ENCODE data around the gene ADCK1.
"Not testable (repeated sequence)": the region's sequence is repeated elsewhere in the genome, so short reads cannot be mapped to it uniquely, and the experiment has no call there.

DNA sequence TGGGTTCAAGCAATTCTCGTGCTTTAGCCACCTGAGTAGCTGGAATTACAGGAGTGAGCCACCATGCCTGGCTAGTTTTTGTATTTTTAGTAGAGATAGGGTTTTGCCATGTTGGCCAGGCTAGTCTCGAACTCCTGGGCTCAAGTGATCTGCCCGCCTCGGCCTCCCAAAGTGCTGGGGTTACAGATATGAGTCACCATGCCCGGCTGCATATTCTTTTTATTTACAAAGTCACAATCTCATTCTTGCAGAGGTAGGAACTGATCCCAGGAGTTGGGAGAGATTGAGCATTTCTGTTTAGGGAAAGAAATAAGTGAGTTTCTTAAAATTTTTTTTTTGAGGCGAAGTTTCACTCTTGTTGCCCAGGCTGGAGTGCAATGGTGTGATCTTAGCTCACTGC is 12.8 kb downstream of the ADCK1 start:
- not testable (repeated sequence) for TF ChIP-seq CTCF (IDR thresholded peaks at IDR 0.05 in 4 of 5, conservative IDR thresholded peaks at IDR 0.05 in 1 of 5); POLR2A (IDR thresholded peaks at IDR 0.05)
